MM.1S (cell line): ENCODE data around the gene STAB1.

Source experiments
- EZH2 ChIP-seq: fragments of 300-600 bp; sonication (generic); optimal IDR thresholded peaks from 2 replicates; pipeline ENCODE3; 2017; ENCODE audit warnings: low read depth, mild to moderate bottlenecking, antibody characterized with exemption, low read length, mixed read lengths
- TF ChIP-seq, protein P1 (sequence below): fragments of 300-600 bp; sonication (generic); IDR thresholded peaks from 2 replicates; pipeline ENCODE4 v1.5.1; 2016; ENCODE audit warnings: antibody characterized with exemption, low read length, mixed read lengths

DNA sequence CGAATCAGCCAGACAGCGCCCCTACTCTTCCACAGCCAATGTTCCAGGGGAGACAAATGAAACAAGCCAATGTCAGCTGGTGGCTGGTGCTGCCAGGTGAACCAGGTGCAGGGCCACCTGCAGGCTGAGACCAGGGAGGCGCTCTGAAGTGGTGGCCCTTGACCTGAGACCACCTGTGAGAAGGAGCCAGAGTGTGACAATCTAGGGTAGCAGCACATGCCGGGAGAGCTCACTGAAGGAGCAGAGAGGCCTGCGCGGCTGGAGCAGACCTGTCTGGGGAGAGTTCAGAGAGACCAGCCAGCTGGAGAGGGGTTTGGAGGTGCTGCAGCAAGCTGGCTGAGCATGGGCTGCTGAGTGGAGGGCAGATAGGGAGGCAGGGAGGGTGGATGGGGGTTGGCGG, 693 bp upstream of the STAB1 start:
- TF ChIP-seq, protein P1, sequence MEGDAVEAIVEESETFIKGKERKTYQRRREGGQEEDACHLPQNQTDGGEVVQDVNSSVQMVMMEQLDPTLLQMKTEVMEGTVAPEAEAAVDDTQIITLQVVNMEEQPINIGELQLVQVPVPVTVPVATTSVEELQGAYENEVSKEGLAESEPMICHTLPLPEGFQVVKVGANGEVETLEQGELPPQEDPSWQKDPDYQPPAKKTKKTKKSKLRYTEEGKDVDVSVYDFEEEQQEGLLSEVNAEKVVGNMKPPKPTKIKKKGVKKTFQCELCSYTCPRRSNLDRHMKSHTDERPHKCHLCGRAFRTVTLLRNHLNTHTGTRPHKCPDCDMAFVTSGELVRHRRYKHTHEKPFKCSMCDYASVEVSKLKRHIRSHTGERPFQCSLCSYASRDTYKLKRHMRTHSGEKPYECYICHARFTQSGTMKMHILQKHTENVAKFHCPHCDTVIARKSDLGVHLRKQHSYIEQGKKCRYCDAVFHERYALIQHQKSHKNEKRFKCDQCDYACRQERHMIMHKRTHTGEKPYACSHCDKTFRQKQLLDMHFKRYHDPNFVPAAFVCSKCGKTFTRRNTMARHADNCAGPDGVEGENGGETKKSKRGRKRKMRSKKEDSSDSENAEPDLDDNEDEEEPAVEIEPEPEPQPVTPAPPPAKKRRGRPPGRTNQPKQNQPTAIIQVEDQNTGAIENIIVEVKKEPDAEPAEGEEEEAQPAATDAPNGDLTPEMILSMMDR = no peak
- no peak for TF ChIP-seq EZH2
